RWPE2 (cell line): ENCODE measurements around the gene CLMP.

Experiments used
- ATAC-seq: fragments of 200-7000 bp; cut with Tn5 transposase; 3 replicates; pipeline ENCODE4 v1.9.1; 2021; ENCODE audit warnings: low read depth
- DNase-seq: peaks from one replicate; pipeline ENCODE4 v3.0.0-alpha.2; 2020; ENCODE audit warnings: low spot score
- H3K27ac ChIP-seq: fragments of 450-650 bp; 2 replicates; pipeline ENCODE4 v1.5.1; 2017; ENCODE audit warnings: mild to moderate bottlenecking; ENCODE audit not compliant: poor library complexity, severe bottlenecking
- H3K27me3 ChIP-seq: fragments of 250-450 bp; sonication (Bioruptor Pico); 2 replicates; pipeline ENCODE4 v1.5.1; 2021; ENCODE audit warnings: mild to moderate bottlenecking, moderate library complexity; ENCODE audit not compliant: insufficient read depth, poor library complexity, severe bottlenecking
- H3K36me3 ChIP-seq: fragments of 250-450 bp; sonication (Bioruptor Pico); 2 replicates; pipeline ENCODE4 v1.5.1; 2020; ENCODE audit warnings: low read depth, mild to moderate bottlenecking, moderate library complexity
- H3K4me1 ChIP-seq: fragments of 250-450 bp; sonication (Bioruptor Pico); 2 replicates; pipeline ENCODE4 v1.5.1; 2021; ENCODE audit warnings: mild to moderate bottlenecking, moderate library complexity; ENCODE audit not compliant: insufficient read depth, poor library complexity, severe bottlenecking
- H3K4me3 ChIP-seq: fragments of 250-450 bp; sonication (Bioruptor Pico); 2 replicates; pipeline ENCODE4 v1.5.1; 2021; ENCODE audit warnings: mild to moderate bottlenecking, moderate library complexity; ENCODE audit not compliant: severe bottlenecking
- H3K9me3 ChIP-seq: fragments of 250-450 bp; sonication (Bioruptor Pico); 2 replicates; pipeline ENCODE4 v1.5.1; 2021; ENCODE audit warnings: mild to moderate bottlenecking, moderate library complexity; ENCODE audit not compliant: severe bottlenecking
- TF ChIP-seq, protein P1 (sequence below): fragments of 450-650 bp; IDR thresholded peaks from one replicate; pipeline ENCODE4 v1.5.1; 2017; ENCODE audit warnings: mild to moderate bottlenecking, moderate library complexity; ENCODE audit not compliant: poor library complexity, severe bottlenecking

The CLMP gene

DNA sequence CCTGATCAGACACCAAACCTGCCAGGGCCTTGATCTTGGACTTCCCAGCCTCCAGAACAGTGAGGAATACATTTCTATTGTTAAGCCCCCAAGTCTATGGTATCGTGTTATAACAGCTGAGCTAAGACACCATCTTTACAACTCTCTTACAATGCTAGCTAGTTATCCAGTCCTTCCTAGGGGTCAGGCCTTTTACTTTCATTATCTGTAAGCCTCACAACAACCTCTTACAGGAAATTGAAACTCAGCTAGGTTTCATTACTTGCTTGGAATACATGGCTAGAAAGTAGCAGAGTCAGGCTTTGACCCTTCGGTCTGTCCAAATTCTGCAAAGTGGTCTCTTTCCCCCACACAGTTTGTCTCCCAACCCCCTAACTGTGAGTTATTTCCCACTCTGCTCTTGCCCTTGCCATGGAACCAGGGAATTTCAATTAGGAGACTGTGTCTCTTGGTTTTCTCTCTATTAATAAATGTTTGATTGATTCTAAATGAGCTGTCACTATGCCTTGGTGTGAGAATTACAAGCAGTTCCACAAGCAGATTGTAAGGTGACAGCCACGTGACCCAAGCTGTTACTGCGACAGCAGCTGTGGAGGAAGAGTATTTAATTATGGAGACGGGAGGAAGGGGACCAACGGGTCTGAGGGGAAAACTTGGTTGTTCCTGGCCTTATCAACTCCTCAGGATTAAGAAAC, 38.4 kb upstream of the CLMP start:
- H3K27ac ChIP-seq = no peak overlapping the region
- no peak for DNase-seq
- H3K4me1 ChIP-seq = no peaks in the 10 kb centered on the region
- H3K4me3 ChIP-seq = no peak overlapping the region
- ATAC-seq = no peak; the same call in 2 of the 3 replicates
- TF ChIP-seq, protein P1, sequence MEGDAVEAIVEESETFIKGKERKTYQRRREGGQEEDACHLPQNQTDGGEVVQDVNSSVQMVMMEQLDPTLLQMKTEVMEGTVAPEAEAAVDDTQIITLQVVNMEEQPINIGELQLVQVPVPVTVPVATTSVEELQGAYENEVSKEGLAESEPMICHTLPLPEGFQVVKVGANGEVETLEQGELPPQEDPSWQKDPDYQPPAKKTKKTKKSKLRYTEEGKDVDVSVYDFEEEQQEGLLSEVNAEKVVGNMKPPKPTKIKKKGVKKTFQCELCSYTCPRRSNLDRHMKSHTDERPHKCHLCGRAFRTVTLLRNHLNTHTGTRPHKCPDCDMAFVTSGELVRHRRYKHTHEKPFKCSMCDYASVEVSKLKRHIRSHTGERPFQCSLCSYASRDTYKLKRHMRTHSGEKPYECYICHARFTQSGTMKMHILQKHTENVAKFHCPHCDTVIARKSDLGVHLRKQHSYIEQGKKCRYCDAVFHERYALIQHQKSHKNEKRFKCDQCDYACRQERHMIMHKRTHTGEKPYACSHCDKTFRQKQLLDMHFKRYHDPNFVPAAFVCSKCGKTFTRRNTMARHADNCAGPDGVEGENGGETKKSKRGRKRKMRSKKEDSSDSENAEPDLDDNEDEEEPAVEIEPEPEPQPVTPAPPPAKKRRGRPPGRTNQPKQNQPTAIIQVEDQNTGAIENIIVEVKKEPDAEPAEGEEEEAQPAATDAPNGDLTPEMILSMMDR = no peak
- H3K27me3 ChIP-seq = no peaks in the 10 kb centered on the region
- H3K36me3 ChIP-seq = no peaks in the 10 kb centered on the region
- H3K9me3 ChIP-seq = no peaks in the 10 kb centered on the region

DNA sequence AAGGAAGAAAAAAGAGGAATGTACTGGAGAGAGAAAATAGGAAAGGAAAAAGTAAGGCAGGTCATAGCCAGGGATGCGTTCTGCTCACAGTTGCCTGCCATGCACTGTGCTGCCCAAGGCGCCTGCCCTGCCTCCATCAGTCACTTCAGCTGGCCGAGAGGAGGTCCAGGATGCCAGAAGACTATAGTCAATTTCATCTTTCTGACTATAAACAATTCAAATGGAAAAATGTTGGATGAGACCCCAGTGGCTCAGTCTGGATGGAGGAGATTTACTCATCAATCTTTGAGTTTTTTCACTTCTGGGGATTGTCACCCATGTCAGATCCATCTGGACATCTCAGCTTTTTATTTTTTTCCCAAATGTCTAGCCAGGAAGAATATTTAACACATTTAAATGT, 36.7 kb upstream of the CLMP start:
- Histone ChIP-seq H3K4me3 (no peak overlapping the region), H3K27me3 (no peaks in the 10 kb centered on the region), H3K27ac (no peak overlapping the region), H3K36me3 (no peaks in the 10 kb centered on the region), H3K9me3 (no peaks in the 10 kb centered on the region), H3K4me1 (no peaks in the 10 kb centered on the region)
- ATAC-seq (no peak), DNase-seq (no peak)
- TF ChIP-seq, protein P1 = no peak

DNA sequence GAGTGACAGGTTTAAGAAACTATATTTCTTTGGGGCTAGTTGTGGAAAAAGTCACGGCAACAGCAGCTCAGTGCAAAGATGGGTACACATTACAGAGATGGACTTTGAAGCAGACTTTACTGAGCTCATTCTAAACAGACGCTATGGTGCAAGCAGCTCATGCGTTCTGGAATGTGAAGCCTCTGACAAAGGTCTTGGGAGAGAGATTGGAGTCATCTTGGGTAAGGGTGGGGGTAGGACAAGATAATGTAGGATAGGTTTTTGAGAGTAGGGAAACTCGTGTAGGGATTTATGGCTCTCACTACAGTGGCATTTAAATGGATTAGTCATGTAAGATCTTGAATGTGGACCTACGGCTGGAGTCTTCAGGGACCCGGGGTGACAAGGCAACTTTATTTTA, 36.2 kb upstream of the CLMP start:
- ATAC-seq = no peak
- no peak for DNase-seq
- Histone ChIP-seq H3K4me3 (no peak overlapping the region), H3K36me3 (no peaks in the 10 kb centered on the region), H3K9me3 (no peaks in the 10 kb centered on the region), H3K4me1 (no peaks in the 10 kb centered on the region), H3K27me3 (no peaks in the 10 kb centered on the region), H3K27ac (no peak overlapping the region)
- TF ChIP-seq, protein P1 = no peak

DNA sequence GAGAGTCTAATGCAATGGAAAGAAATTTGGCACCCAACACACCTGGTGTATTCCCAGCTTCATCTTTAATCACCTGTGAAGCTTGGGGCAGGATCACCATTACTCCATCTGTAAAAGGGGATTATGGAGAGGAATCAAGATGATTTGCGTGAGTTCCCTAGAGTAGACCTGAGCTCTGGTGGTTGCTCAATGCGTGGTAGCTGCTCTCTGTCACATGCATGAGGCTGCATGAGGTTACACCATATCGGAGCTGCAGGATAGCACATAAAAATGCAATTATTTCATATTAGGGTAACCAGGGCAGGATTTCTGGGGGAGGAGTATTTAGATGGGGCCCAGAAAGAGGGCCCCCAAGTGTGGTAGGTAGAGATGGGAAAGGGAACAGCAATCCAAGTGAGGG, 35.3 kb upstream of the CLMP start:
- no peak overlapping the region for H3K4me3 ChIP-seq
- TF ChIP-seq, protein P1 = no peak

DNA sequence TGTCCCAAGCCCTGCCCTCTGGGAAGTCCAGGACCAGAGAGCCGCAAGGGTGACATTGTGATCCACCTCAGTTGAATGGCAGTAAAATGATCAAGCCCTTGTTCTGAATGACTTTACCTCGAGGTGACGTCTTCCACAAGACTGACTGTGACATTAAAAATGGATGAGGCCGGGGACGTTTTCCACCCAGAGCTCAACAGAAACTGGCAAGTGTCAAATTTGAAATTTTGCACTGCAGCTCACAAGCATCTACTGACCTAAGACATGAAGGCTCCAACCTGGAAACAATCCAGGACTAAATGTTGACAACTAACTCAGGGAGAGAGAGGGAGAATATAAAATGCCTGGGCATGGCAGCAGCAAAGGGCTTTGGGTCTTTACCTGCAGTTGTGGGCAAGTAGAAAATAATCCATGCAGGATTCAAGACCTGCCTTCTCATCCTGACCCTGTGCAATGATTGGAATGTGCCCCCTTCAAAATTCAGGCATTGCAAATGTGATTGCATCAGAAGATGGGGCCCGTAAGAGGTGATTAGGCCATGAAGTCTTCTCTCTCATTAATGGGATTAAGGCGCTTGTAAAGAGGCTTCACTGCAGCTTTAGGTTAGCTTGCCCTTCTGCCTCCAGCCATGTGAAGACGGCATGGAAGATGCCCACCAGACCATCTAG, 33.6 kb upstream of the CLMP start:
- no peaks in the 10 kb centered on the region for H3K36me3 ChIP-seq
- no peak overlapping the region for H3K4me3 ChIP-seq
- DNase-seq (no peak), ATAC-seq (no peak)
- no peaks in the 10 kb centered on the region for H3K4me1 ChIP-seq
- no peaks in the 10 kb centered on the region for H3K27me3 ChIP-seq
- H3K9me3 ChIP-seq = no peaks in the 10 kb centered on the region
- TF ChIP-seq, protein P1 = no peak
- H3K27ac ChIP-seq = no peak overlapping the region

More for the DNA sequence above, 35.3 kb upstream of the CLMP start:
- ATAC-seq = no peak
- Histone ChIP-seq H3K4me1 (no peaks in the 10 kb centered on the region), H3K36me3 (no peaks in the 10 kb centered on the region), H3K27me3 (no peaks in the 10 kb centered on the region), H3K27ac (no peak overlapping the region), H3K9me3 (no peaks in the 10 kb centered on the region)
- no peak for DNase-seq
